AG04449 (cell line): ENCODE measurements around the gene C15orf61.

Experiments used
- CTCF ChIA-PET: fragments of 350-600 bp; formaldehyde crosslinking; extraction: SDS; loops from one replicate; lab custom pipeline; 2021; ENCODE audit warnings: antibody characterized with exemption; lab: Yijun Ruan, JAX
- POLR2A ChIA-PET: fragments of 400-600, 350-600 bp; formaldehyde crosslinking; extraction: SDS; loops from one replicate; lab custom pipeline; 2020; ENCODE audit warnings: antibody characterized with exemption, inconsistent platforms; lab: Yijun Ruan, JAX
- DNase-seq: peaks from one replicate; pipeline ENCODE4 v3.0.0-alpha.2; 2010; ENCODE audit warnings: low read depth, low spot score
- H3K4me3 ChIP-seq: 2 replicates; pipeline ENCODE4 v1.5.1; 2011; ENCODE audit warnings: low read depth, mild to moderate bottlenecking, control low read depth, low read length
- TF ChIP-seq, protein P1 (sequence below): IDR thresholded peaks from one replicate; pipeline ENCODE4 v1.5.1; 2011; ENCODE audit warnings: mild to moderate bottlenecking, moderate library complexity, low read length, control low read depth, inconsistent platforms; ENCODE audit not compliant: insufficient read depth; ENCODE audit errors: missing control alignments

The C15orf61 gene

DNA sequence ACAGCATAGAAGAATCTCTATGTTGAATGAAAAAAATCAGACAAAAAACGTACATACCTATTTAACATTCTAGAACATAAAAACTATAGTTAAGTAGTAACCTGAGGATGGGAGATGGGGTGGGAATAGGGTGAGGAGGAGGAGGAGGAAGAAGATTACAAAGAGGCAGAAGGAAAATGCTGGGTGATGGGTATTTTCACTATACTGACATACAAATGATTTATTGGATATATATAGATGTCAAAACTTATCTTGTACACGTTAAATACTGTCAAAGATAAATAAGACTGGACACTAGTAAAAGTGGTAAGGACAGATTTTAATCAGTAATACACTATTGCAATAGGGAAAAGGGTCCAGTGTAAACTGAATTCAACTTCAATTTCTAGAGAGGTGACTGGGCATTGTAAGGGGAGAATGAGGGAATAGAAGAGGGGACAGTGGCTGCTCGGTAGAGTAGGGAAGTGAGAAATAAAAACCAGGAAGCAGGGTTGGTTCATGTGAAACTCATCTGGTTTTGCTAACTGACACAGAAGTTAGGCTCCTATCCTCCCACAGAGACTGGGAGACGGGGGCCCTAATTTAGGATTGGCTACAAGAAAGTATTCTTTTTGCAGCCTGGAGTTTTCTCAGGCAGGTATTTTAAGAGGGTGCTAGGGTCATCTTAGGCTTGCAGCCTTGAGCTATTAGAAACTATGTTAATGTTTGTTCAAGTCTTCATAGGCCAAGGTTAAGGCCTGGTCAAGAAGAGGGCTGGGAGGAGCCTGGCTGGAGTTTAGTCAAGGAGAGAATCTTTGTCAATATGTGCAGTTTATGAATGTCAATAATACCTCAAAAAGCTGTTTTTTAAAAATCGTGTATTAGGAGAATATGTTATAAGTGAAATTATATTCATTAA is 15.0 kb upstream of the C15orf61 start:
- DNase-seq = no peak
- H3K4me3 ChIP-seq = no peak overlapping the region
- TF ChIP-seq, protein P1, sequence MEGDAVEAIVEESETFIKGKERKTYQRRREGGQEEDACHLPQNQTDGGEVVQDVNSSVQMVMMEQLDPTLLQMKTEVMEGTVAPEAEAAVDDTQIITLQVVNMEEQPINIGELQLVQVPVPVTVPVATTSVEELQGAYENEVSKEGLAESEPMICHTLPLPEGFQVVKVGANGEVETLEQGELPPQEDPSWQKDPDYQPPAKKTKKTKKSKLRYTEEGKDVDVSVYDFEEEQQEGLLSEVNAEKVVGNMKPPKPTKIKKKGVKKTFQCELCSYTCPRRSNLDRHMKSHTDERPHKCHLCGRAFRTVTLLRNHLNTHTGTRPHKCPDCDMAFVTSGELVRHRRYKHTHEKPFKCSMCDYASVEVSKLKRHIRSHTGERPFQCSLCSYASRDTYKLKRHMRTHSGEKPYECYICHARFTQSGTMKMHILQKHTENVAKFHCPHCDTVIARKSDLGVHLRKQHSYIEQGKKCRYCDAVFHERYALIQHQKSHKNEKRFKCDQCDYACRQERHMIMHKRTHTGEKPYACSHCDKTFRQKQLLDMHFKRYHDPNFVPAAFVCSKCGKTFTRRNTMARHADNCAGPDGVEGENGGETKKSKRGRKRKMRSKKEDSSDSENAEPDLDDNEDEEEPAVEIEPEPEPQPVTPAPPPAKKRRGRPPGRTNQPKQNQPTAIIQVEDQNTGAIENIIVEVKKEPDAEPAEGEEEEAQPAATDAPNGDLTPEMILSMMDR = no peak
- POLR2A ChIA-PET = interaction anchor here (0.5 kb wide), 1 partner anchor 21 kb away, joined by 3 read pairs; no protein-coding TSS in a partner anchor
- CTCF ChIA-PET = interaction anchor here (1.3 kb wide), 1 partner anchor 330 kb away, joined by 4 read pairs; no protein-coding TSS in a partner anchor

GRCh38 chr15:67506775-67507747 is 13.9 kb upstream of the C15orf61 start:
- ChIA-PET POLR2A (no interaction called here), CTCF (interaction anchor here (0.9 to 1.4 kb wide), 3 partner anchors 13 to 329 kb away, joined by 3 to 4 read pairs (median 3); no protein-coding TSS in a partner anchor)
- TF ChIP-seq, protein P1 = no peak
- H3K4me3 ChIP-seq = no peak overlapping the region
- no peak for DNase-seq

DNA sequence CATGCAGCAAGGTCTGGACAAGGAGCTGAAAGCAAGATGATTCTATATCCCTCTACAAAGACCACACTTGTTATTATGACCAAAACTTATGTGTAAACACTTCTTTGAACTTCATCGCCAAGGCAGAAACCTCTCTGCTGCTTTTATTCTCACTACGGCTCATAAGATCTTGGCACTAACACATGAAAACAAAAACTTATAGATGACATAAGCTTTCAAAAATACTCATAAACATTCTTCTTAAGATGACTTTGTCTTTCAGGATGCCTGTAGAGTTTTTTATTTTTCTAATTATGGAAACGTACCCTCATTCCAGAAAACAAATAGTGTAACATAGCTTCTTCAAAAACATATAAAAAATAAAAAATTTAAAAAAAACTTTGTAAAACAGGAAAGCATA is 12.5 kb upstream of the C15orf61 start:
- ChIA-PET CTCF (interaction anchor here (0.9 to 1.4 kb wide), 2 partner anchors 63 to 324 kb away, joined by 3 to 4 read pairs; no protein-coding TSS in a partner anchor), POLR2A (no interaction called here)
- TF ChIP-seq, protein P1 = no peak
- DNase-seq = no peak
- H3K4me3 ChIP-seq = no peak overlapping the region

DNA sequence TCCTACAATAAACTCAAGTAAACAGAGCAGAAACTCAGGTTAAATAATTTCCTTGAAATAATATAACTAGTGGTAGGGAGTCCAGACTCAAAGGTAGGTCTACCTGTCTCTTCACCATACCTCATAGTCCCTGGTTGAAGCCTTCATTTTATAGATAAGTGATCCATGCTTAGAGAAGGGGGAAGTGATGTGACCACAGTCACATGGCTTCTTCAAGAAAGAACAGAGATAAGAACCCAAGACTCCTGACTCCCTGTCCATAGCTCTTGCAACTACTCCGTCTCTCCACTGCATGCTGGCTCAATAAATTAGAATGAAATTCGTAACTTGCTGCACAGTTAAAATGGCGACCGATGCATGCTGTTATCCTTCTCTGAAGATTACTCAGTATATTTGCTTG is 11.0 kb upstream of the C15orf61 start:
- no peak for DNase-seq
- CTCF ChIA-PET = interaction anchor here (1.9 kb wide), 1 partner anchor 8 kb away, joined by 9 read pairs; no protein-coding TSS in a partner anchor

GRCh38 chr15:67510597-67511190 is 10.2 kb upstream of the C15orf61 start:
- TF ChIP-seq, protein P1 = no peak
- no peak overlapping the region for H3K4me3 ChIP-seq
- DNase-seq = no peak
- ChIA-PET POLR2A (interaction anchor here (1.1 to 1.4 kb wide), 2 partner anchors 11 to 12 kb away, joined by 3 to 4 read pairs; no protein-coding TSS in a partner anchor), CTCF (interaction anchor here (1.6 to 1.9 kb wide), 2 partner anchors 9 to 322 kb away, joined by 4 to 9 read pairs; no protein-coding TSS in a partner anchor)

More for the DNA sequence above, 11.0 kb upstream of the C15orf61 start:
- H3K4me3 ChIP-seq = no peak overlapping the region
- TF ChIP-seq, protein P1 = no peak
- POLR2A ChIA-PET = no interaction called here
